Breast epithelium (tissue), 3 donors: ENCODE results near the gene BLZF1.

Source experiments
- CTCF ChIP-seq, 3 donors: fragments of 450-650 bp; IDR thresholded peaks; one replicate each; pipeline ENCODE4 v1.5.1; 2016 to 2017; ENCODE audit warnings: antibody characterized with exemption in 3 of 3, mild to moderate bottlenecking in 3 of 3, moderate library complexity in 3 of 3
- POLR2A ChIP-seq: fragments of 450-650 bp; IDR thresholded peaks from one replicate; pipeline ENCODE4 v1.6.1; 2016; ENCODE audit warnings: antibody characterized with exemption, mild to moderate bottlenecking, moderate library complexity
- POLR2AphosphoS5 ChIP-seq, 3 donors: sonication (generic); formaldehyde crosslinking; IDR thresholded peaks; one replicate each; pipeline ENCODE4 v1.6.1; 2017; ENCODE audit warnings: antibody characterized with exemption in 3 of 3

GRCh38 chr1:169326956-169327268, 41.1 kb upstream of the BLZF1 start:
- TF ChIP-seq CTCF (IDR thresholded peaks at IDR 0.05) (no peak), POLR2A (no peak), POLR2AphosphoS5 (IDR thresholded peaks at IDR 0.05) (no peak)
